GM23338 (cell line): ENCODE data around the gene XPO4.

Experiments used
- CREB1 ChIP-seq: fragments of 250-450 bp; sonication (Bioruptor Pico); IDR thresholded peaks from 2 replicates; pipeline ENCODE4 v1.5.0; 2020; ENCODE audit warnings: low read depth, mild to moderate bottlenecking, moderate library complexity
- CTCF ChIP-seq, 2 experiments: fragments of 200-600 bp in 1 of 2; sonication (generic) in 1 of 2; conservative IDR thresholded peaks; 2 replicates each; pipeline versions ENCODE4 v1.5.1 to v1.6.1; 2016 to 2017; ENCODE audit warnings: antibody characterized with exemption in 2 of 2, low read depth in 2 of 2, mild to moderate bottlenecking in 2 of 2, moderate library complexity in 1 of 2
- EZH2 ChIP-seq: fragments of 200-600 bp; sonication (generic); IDR thresholded peaks from one replicate; pipeline ENCODE4 v1.8.0; 2017; ENCODE audit warnings: antibody characterized with exemption, mild to moderate bottlenecking, low read depth; ENCODE audit not compliant: unreplicated experiment
- EZH2phosphoT487 ChIP-seq: fragments of 200-600 bp; sonication (generic); IDR thresholded peaks from one replicate; pipeline ENCODE4 v1.8.1; 2018; ENCODE audit warnings: antibody characterized with exemption; ENCODE audit not compliant: unreplicated experiment
- JUNB ChIP-seq: IDR thresholded peaks from one replicate; pipeline ENCODE4 v1.6.1; 2016; ENCODE audit warnings: antibody characterized with exemption; ENCODE audit not compliant: unreplicated experiment
- POLR2AphosphoS5 ChIP-seq: IDR thresholded peaks from 2 replicates; pipeline ENCODE4 v1.6.1; 2016; ENCODE audit warnings: antibody characterized with exemption, low read depth
- STAT1 ChIP-seq: IDR thresholded peaks from one replicate; pipeline ENCODE4 v1.6.1; 2016; ENCODE audit warnings: antibody characterized with exemption; ENCODE audit not compliant: unreplicated experiment
- ZNF331 ChIP-seq: fragments of 250-450 bp; sonication (Bioruptor Pico); IDR thresholded peaks from 2 replicates; pipeline ENCODE4 v1.5.0; 2020; ENCODE audit warnings: low read depth, mild to moderate bottlenecking, moderate library complexity
- TF ChIP-seq, protein P1 (sequence below): IDR thresholded peaks from 2 replicates; pipeline ENCODE4 v1.6.1; 2016; ENCODE audit warnings: antibody characterized with exemption
- TF ChIP-seq, protein P2 (sequence below): IDR thresholded peaks from one replicate; pipeline ENCODE4 v1.6.1; 2018; ENCODE audit warnings: antibody characterized with exemption; ENCODE audit not compliant: unreplicated experiment

GRCh38 chr13:20891768-20892167 is 10.8 kb downstream of the XPO4 start:
- TF ChIP-seq CTCF (conservative IDR thresholded peaks at IDR 0.05; ENCODE audit: low read depth in 2 of 2) (no peak), CREB1 (CRISPR knock-in tag) (no peak), EZH2phosphoT487 (no peak), POLR2AphosphoS5 (no peak), EZH2 (no peak), JUNB (no peak), STAT1 (no peak), ZNF331 (CRISPR knock-in tag) (no peak)
- TF ChIP-seq, protein P1, sequence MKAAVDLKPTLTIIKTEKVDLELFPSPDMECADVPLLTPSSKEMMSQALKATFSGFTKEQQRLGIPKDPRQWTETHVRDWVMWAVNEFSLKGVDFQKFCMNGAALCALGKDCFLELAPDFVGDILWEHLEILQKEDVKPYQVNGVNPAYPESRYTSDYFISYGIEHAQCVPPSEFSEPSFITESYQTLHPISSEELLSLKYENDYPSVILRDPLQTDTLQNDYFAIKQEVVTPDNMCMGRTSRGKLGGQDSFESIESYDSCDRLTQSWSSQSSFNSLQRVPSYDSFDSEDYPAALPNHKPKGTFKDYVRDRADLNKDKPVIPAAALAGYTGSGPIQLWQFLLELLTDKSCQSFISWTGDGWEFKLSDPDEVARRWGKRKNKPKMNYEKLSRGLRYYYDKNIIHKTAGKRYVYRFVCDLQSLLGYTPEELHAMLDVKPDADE: no peak
- TF ChIP-seq, protein P2, sequence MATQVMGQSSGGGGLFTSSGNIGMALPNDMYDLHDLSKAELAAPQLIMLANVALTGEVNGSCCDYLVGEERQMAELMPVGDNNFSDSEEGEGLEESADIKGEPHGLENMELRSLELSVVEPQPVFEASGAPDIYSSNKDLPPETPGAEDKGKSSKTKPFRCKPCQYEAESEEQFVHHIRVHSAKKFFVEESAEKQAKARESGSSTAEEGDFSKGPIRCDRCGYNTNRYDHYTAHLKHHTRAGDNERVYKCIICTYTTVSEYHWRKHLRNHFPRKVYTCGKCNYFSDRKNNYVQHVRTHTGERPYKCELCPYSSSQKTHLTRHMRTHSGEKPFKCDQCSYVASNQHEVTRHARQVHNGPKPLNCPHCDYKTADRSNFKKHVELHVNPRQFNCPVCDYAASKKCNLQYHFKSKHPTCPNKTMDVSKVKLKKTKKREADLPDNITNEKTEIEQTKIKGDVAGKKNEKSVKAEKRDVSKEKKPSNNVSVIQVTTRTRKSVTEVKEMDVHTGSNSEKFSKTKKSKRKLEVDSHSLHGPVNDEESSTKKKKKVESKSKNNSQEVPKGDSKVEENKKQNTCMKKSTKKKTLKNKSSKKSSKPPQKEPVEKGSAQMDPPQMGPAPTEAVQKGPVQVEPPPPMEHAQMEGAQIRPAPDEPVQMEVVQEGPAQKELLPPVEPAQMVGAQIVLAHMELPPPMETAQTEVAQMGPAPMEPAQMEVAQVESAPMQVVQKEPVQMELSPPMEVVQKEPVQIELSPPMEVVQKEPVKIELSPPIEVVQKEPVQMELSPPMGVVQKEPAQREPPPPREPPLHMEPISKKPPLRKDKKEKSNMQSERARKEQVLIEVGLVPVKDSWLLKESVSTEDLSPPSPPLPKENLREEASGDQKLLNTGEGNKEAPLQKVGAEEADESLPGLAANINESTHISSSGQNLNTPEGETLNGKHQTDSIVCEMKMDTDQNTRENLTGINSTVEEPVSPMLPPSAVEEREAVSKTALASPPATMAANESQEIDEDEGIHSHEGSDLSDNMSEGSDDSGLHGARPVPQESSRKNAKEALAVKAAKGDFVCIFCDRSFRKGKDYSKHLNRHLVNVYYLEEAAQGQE: no peak
